GM13976 (cell line): ENCODE data around the gene NUBP2.
A peak's percentile ranks its signal among the peaks of the same experiment; 100 is the strongest.

Experiments used
- DNase-seq: peaks from one replicate; pipeline ENCODE4 v3.0.0; 2012; ENCODE audit warnings: low spot score
- in situ Hi-C: fragments of 300-500 bp; cut with MboI; formaldehyde crosslinking; loops from one replicate; pipeline ENCODE4 v1.12.0; 2022; ENCODE audit warnings: low sequenced_read_pairs, mixed read lengths, inconsistent platforms; ENCODE audit not compliant: unreplicated experiment
- TF ChIP-seq, protein P1 (sequence below): IDR thresholded peaks from 2 replicates; pipeline ENCODE4 v1.5.1; 2012; ENCODE audit warnings: borderline replicate concordance, mild to moderate bottlenecking; ENCODE audit not compliant: insufficient read depth; ENCODE audit errors: extremely low read depth, missing control alignments, control extremely low read depth

Gene NUBP2

DNA sequence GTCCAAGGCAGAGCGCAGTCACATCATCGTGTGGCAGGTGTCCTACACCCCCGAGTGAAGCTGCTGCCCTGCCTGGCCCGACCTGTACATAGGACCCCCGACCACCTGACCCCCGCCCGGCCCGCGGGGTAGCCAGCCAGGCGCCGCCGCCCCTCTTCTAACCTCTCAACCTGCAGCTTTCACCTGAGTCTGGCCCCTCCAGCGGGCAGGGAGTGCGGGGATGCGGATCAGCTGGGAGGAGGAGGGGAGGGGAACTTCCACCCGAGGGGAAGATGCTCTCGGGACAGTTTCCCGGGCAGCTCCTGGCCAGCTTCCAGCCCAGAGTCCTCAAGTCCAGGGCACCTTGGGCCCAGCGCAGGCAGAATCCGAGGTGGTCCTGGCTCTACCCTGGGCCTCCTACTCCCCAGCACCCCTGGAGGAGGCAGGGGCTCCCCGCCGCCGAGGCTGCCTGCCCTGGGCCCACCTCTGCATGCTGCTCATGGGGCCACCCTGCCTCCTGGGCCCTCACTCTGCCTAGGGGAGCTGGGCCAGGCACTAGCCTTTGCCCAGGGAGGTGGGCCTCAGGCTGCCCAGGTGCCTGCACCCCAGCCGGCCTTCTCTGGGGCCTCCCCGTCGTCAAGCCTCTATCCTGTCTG lies 13.9 kb upstream of the NUBP2 start:
- no peak for DNase-seq
- TF ChIP-seq, protein P1, sequence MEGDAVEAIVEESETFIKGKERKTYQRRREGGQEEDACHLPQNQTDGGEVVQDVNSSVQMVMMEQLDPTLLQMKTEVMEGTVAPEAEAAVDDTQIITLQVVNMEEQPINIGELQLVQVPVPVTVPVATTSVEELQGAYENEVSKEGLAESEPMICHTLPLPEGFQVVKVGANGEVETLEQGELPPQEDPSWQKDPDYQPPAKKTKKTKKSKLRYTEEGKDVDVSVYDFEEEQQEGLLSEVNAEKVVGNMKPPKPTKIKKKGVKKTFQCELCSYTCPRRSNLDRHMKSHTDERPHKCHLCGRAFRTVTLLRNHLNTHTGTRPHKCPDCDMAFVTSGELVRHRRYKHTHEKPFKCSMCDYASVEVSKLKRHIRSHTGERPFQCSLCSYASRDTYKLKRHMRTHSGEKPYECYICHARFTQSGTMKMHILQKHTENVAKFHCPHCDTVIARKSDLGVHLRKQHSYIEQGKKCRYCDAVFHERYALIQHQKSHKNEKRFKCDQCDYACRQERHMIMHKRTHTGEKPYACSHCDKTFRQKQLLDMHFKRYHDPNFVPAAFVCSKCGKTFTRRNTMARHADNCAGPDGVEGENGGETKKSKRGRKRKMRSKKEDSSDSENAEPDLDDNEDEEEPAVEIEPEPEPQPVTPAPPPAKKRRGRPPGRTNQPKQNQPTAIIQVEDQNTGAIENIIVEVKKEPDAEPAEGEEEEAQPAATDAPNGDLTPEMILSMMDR = no peak
- in situ Hi-C loops = no loop called here

DNA sequence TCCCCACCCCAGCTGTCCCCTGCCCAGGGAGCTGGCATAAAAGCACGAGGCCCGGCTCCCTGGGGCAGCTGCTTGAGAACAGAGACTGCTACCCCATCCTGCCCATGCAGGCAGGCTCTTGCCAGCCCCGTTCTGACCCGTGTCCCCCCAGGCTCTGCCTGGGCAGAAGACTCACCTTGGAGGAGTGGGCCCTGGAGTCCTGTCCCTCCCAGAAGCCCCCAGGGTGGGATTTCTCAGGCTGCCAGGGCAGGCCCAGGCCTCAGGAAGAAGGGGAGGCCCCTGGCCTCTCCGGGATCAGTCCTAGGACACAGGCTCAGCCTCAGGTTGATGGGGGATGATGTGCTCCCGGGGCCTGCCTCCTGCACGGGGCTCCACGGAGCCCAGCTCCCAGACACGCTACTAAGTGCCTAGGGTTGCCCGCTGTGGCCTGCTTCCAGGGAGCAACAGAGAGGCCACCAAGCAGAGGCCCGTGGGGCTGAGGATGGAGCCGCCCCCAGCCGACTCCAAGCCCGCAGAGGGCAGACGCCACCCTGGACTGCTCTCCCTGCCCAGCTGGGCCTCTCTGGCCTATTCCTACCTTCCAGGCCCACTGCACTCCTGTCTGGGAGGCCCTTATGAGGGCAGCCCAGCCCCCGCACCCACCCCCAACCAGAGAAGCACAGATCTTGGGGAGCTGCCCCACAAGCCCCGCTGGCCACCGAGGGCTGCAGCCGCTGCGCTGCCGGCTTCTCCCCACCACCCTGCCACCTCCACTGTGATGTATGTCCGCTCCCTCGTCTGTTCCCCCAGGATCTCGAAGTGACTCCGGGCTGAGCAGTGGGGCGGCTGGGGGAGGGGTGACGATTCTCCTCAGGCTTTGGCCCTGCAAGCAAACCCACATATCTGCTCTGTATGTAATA lies 13.1 kb upstream of the NUBP2 start:
- in situ Hi-C loops = no loop called here
- no peak for DNase-seq
- TF ChIP-seq, protein P1 = no peak

DNA sequence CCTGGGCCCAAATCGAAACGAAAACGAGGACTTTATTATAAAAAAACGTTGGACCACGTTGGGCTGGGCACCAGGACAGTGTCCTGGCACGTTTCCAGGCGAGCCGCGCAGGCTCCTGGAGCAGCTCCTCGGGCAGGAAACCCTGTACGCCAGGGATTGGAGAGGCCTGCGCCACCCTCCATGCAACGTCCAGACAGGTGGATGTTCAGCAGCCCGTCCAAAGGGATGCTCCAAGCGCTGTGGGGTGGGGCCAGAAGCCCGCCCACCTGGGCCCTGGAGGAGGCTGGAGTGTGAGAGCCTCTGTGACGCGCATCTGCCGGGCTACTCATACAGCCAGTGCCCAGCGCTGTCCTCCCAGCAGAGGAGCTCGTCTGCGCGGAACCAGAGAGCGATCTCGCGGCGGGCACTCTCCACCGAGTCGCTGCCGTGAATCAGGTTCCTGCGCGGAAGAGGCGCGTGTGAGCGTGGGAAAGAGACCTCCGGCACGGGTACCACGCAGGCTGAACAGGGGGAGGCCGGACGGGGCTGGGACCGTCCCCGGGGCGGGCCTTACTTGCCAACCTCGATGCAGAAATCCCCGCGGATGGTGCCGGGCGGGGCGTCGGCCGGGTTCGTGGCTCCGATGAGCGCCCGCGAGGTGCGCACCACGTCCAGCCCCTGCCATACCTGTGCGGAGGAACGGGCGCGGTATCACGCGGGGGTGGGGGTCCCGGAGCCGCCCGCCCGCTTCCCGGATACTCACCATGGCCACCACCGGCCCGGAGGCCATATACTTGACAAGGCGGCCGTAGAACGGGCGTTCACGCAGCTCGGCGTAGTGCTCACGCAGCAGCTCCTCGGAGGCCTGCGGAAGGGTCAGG lies 12.2 kb upstream of the NUBP2 start:
- DNase-seq = peak; percentile 81
- TF ChIP-seq, protein P1 = no peak
- in situ Hi-C loops = no loop called here

DNA sequence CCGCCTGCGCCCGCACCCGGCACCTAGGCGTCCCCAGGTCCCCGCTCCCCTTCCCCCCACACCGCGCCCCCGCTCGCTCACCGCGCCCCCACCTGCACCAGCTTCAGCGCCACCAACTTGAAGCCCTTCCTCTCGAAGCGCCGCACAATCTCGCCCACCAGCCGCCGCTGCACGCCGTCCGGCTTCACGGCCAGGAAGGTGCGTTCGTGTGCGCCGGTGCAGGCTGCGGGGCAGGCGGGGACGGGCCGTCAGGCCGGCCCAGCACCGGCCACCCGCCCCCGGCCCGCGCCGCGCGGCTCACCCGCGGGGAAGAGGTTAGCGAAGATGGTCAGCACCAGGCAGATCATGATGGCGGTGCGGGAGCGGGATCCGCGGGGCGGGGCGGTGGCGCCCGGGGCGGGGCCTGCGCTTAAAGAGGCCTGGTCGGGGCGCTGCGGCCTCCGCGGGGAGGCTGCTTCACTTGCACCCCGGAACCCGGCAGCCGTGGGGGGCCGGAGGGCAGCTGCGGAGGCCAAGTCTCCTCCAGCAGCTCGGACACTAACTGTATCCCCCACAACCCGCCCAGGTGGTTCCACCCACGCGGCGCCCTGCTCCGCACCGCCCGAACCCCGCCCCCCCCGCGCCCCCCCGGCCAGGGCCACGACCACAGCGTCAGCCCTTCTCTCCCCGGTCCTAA lies 11.4 kb upstream of the NUBP2 start, which contains the start of gene NME3:
Gene NME3 (minus strand): TSS at position 356 of the 676 bp plus-strand sequence. CDS start 9 bp downstream, at position 347.
- TF ChIP-seq, protein P1 = no peak
- in situ Hi-C loops = no loop called here
- DNase-seq = peak; percentile 91

DNA sequence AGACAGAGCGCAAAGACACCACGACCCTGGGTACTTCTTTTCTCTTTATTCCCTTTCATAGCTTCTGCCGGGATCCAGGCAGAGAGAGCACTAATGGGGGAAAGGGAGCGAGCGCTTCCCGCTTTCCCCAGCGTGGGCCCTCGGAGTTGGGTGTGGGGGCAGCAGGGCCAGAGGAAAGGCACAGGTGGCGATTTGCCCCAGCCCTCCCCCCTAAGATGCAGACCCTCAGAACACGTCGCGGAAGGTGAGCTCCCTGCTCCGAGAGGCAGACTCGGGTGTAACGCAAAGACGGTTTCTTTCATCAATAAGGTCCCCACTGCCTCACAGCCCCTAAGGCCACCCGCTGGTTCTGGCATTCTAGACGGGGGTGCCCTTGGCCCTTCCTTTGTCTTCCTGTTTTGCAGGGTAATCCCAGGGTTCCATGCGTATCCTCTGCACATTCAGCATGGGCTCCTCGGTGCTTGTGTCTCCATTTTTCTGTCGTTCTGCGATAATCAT lies 10.8 kb upstream of the NUBP2 start:
- TF ChIP-seq, protein P1 = no peak
- DNase-seq = no peak
- in situ Hi-C loops = no loop called here

DNA sequence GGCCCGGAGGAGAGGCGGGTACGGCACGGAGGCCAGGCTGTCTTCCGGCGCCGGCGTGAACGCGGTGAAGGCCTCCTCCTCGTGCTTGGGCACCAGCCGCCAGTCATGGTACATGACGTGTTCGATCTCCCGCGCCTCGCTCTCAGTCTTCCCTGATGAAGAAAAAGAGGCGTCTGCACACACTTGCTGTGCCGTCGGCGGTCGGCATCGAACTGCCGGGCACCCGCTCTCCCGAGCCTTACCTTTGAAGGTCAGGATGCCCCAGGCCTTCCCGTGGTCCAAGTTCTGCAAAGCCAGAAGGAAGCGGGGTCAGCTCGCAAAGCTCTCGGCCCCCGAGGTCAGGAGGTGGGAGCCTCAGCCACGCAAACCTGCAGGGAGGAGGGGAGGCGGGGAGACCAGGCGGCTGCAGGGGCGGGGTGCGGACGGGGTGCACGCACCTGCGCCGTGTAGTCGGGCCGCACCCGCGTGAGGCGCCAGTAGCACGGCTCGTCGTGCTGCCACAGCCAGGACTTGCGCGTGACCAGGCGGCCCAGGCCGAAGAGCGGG lies 10.3 kb upstream of the NUBP2 start, which contains the start of gene EME2:
Gene EME2 (plus strand): TSS at position 449 of the 546 bp plus-strand sequence. CDS start 418 bp downstream, outside the sequence.
- in situ Hi-C loops = no loop called here
- TF ChIP-seq, protein P1 = no peak
- DNase-seq = no peak
